ENCODE results near the gene COL15A1.

COL15A1 gene

GRCh38 chr9:98974106-98974505 is 30.4 kb downstream of the COL15A1 start:
- DNase-seq: no peak

- no peak for DNase-seq
Observed at GRCh38 chr9:98974554-98974953, 30.8 kb downstream of the COL15A1 start.

- DNase-seq: peak; percentile 95
Observed at GRCh38 chr9:98974994-98975712, 31.4 kb downstream of the COL15A1 start.

- DNase-seq: no peak
Observed at GRCh38 chr9:98975838-98976237, 32.1 kb downstream of the COL15A1 start.

GRCh38 chr9:98977246-98977714 is 33.6 kb downstream of the COL15A1 start:
- DNase-seq: no peak

- no peak for DNase-seq
Observed at GRCh38 chr9:98977813-98978212, 34.1 kb downstream of the COL15A1 start.

- no peak for DNase-seq
Observed at GRCh38 chr9:98978231-98978681, 34.5 kb downstream of the COL15A1 start.

- no peak for DNase-seq
Observed at GRCh38 chr9:98980291-98980690, 36.6 kb downstream of the COL15A1 start.

GRCh38 chr9:98983295-98984268 is 39.9 kb downstream of the COL15A1 start:
- DNase-seq: no peak

- no peak for DNase-seq
Observed at GRCh38 chr9:98985596-98985995, 41.9 kb downstream of the COL15A1 start.

- DNase-seq: peak; percentile 13
Observed at GRCh38 chr9:98986866-98987651, 43.4 kb downstream of the COL15A1 start.

- peak; percentile 47 for DNase-seq
Observed at GRCh38 chr9:98989036-98990000, 45.6 kb downstream of the COL15A1 start.

GRCh38 chr9:98990181-98990870 is 46.6 kb downstream of the COL15A1 start:
- DNase-seq: no peak

- DNase-seq: peak; percentile 30
Observed at GRCh38 chr9:98992107-98992884, 48.6 kb downstream of the COL15A1 start.

- DNase-seq: peak; percentile 32
Observed at GRCh38 chr9:98992885-98993569, 49.3 kb downstream of the COL15A1 start.

GRCh38 chr9:98993570-98993945 is 49.9 kb downstream of the COL15A1 start:
- peak; percentile 55 for DNase-seq

GRCh38 chr9:98994172-98995058 is 50.7 kb downstream of the COL15A1 start:
- no peak for DNase-seq

- DNase-seq: peak; percentile 48
Observed at GRCh38 chr9:98995059-98995671, 51.5 kb downstream of the COL15A1 start.

Measured in activated CD8-positive, alpha-beta memory T cell treated with anti-CD3 and anti-CD28 coated beads for 24 hours (primary cell).